ENCODE results near the gene SPAG16. TPM values are rescaled to one million over a fixed set of nuclear protein-coding genes. Genes with fewer than 3 reads are reported as not detected.

The SPAG16 gene
- total RNA-seq, 3 donors from 2014 or later, result 25.3 to 42.0 (median 41.7) TPM

GRCh38 chr2:213279116-213279620, 5.1 kb upstream of the SPAG16 start:
- intact Hi-C loops (cut with DNase I; ENCODE audit: low total_unique reads), result no loop called here
- H3K27ac ChIP-seq, result no peak overlapping the region
- no peaks in the 10 kb centered on the region for H3K27me3 ChIP-seq
- H3K4me1 ChIP-seq, result no peaks in the 10 kb centered on the region
- H3K4me3 ChIP-seq, result no peak overlapping the region
- no peaks in the 10 kb centered on the region for H3K36me3 ChIP-seq
- peaks cover 7 to 12% of the 10 kb centered on the region in 2 donors for H3K9me3 ChIP-seq
- no peak for DNase-seq (ENCODE audit: low spot score in 2 of 2)
- TF ChIP-seq CTCF (IDR thresholded peaks at IDR 0.05), result no peak

DNA sequence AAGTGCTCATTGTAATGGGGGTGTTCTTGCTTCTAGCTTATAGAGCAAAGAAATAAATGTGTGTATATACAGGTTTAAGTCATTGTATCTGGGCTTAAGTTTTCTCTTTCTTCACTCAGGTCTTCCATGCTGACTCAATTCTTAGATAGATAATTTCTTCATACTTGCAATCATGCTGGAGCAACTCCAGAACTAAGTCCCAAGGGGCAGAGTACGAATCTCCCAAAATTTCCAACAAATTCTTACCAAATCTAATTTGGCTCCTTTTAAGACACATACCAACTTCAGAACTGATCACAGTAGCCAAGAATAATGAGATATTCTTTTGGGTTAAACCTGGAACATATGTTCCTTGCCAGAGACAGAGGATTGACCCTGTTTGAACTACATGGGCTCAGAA, 4.3 kb upstream of the SPAG16 start:
- intact Hi-C loops (cut with DNase I; ENCODE audit: low total_unique reads), result no loop called here
- no peak for DNase-seq (ENCODE audit: low spot score in 2 of 2)
- peaks cover 7 to 12% of the 10 kb centered on the region in 2 donors for H3K9me3 ChIP-seq

DNA sequence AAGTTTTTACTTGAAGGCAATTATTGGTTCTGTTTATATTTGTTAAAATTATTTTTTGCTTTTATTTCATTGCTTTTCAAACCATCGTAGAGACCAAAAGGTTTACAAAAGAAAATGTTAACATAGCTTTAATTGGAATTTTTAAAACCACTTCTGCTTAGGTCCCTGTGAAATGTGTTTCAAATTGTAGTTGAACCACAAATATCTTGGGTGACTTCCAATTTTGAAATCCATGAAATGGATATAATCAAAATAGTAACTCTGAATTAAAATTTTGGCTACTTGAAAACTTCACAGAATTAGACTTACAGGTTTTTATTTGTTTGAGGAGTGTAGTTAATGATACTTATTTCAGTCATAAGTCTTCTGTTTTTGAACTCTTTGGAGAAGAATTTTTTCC, 3.1 kb upstream of the SPAG16 start:
- no peak for DNase-seq (ENCODE audit: low spot score in 2 of 2)
- intact Hi-C loops (cut with DNase I; ENCODE audit: low total_unique reads), result no loop called here
- H3K9me3 ChIP-seq, result peaks cover 7 to 12% of the 10 kb centered on the region in 2 donors
- H3K27me3 ChIP-seq, result no peaks in the 10 kb centered on the region
- H3K4me1 ChIP-seq, result peaks cover 0 to 7% of the 10 kb centered on the region in 2 donors
- H3K36me3 ChIP-seq, result no peaks in the 10 kb centered on the region
- no peak overlapping the region for H3K27ac ChIP-seq
- H3K4me3 ChIP-seq, result no peak overlapping the region
- TF ChIP-seq POLR2A (IDR thresholded peaks at IDR 0.05) (no peak), CTCF (IDR thresholded peaks at IDR 0.05) (no peak), POLR2AphosphoS5 (IDR thresholded peaks at IDR 0.05) (no peak)

More for the DNA sequence above, 4.3 kb upstream of the SPAG16 start:
- H3K4me1 ChIP-seq, result no peaks in the 10 kb centered on the region
- H3K36me3 ChIP-seq, result no peaks in the 10 kb centered on the region
- H3K27ac ChIP-seq, result no peak overlapping the region
- TF ChIP-seq CTCF (IDR thresholded peaks at IDR 0.05) (no peak), POLR2AphosphoS5 (IDR thresholded peaks at IDR 0.05) (no peak), POLR2A (IDR thresholded peaks at IDR 0.05) (no peak)
- no peaks in the 10 kb centered on the region for H3K27me3 ChIP-seq
- no peak overlapping the region for H3K4me3 ChIP-seq

DNA sequence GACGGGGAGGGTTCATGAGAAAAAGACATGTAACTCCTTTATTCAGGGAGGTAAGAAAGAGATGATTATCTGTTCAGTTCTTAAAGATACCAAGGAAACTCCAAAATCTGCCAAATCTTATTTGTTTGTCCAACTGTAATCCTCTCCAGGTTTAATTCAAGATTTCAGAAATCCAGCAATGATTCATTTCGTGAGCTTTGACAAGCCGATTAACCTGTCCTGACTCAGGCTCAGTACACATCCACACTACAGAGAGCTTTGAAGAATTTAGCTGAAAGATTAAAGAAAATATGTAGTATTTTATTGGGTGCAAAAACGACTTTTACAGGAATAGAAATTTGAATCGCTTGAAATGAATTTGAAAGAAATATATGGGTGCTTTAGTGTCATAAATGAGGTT, 1.1 kb downstream of the SPAG16 start:
- Histone ChIP-seq H3K4me3 (peak overlapping the region in 2 of 3 donors; percentile 74 to 81), H3K36me3 (no peaks in the 10 kb centered on the region), H3K9me3 (no peaks in the 10 kb centered on the region), H3K27me3 (no peaks in the 10 kb centered on the region), H3K27ac (peak overlapping the region in 1 of 2 donors; percentile 88), H3K4me1 (peaks cover 0 to 7% of the 10 kb centered on the region in 2 donors)
- DNase-seq (ENCODE audit: low spot score in 2 of 2), result no peak
- intact Hi-C loops (cut with DNase I; ENCODE audit: low total_unique reads), result no loop called here
- TF ChIP-seq CTCF (IDR thresholded peaks at IDR 0.05) (no peak), POLR2AphosphoS5 (IDR thresholded peaks at IDR 0.05) (no peak), POLR2A (IDR thresholded peaks at IDR 0.05) (no peak)

DNA sequence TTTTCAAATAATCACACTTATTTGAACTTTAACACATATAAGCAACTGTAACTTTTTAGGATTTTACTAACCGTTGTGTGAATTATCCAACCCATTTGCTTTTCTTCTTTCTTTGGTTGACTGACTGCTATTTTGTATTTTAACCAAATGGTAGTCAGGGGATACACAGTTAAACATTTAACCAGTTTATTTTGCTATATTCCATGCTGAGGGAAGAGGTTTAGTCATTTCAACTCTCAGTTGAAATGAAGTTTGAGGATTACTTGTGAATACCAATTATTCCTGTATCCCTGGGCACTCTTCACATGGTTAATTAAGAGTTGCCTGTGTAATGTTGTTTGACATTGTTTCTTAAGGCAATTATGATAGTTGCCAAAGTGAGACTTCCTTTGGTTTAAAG, 1.9 kb downstream of the SPAG16 start:
- intact Hi-C loops (cut with DNase I; ENCODE audit: low total_unique reads), result no loop called here
- TF ChIP-seq POLR2AphosphoS5 (IDR thresholded peaks at IDR 0.05) (no peak), POLR2A (IDR thresholded peaks at IDR 0.05) (no peak), CTCF (IDR thresholded peaks at IDR 0.05) (no peak)
- no peak overlapping the region for H3K4me3 ChIP-seq

More for the DNA sequence above, 1.9 kb downstream of the SPAG16 start:
- H3K4me1 ChIP-seq, result peaks cover 0 to 7% of the 10 kb centered on the region in 2 donors
- H3K27me3 ChIP-seq, result no peaks in the 10 kb centered on the region
- no peaks in the 10 kb centered on the region for H3K36me3 ChIP-seq
- no peak for DNase-seq (ENCODE audit: low spot score in 2 of 2)
- no peaks in the 10 kb centered on the region for H3K9me3 ChIP-seq
- no peak overlapping the region for H3K27ac ChIP-seq

Data from breast epithelium (tissue), 4 donors.